ENCODE results near the gene LUZP4.
"Not testable (repeated sequence)": the region's sequence is repeated elsewhere in the genome, so short reads cannot be mapped to it uniquely, and the experiment has no call there.

Gene LUZP4

DNA sequence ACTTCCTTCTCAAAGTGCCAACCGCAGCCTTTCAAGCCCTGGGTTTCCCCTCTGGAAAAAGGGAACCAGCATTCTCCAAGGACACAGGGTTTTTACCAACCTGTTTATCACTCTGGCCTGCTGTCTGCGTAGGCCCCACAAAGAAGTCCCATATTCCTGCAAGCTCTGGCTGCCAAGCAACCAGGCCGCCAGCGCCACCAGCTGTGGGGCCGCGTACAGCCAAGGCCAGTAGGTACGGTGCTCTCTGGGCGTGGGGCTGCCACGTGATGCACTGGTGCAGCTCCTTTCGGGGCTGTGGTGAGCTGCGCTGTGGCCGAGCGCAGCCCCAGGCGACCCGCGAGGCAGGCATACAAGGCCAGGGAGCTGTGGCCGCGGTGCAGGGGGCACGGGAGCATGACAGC is 22.1 kb downstream of the LUZP4 start:
- no peaks in the 10 kb centered on the region for H3K36me3 ChIP-seq (ENCODE audit: control insufficient read depth in 4 of 4, insufficient read depth in 4 of 4, low read length in 3 of 4)
- H3K9me3 ChIP-seq (ENCODE audit: control extremely low read depth in 1 of 5, control insufficient read depth in 4 of 5, insufficient read depth in 2 of 5, low read depth in 1 of 5, low read length in 4 of 5) = no peaks in the 10 kb centered on the region
- peaks cover 0 to 7% (median 0%) of the 10 kb centered on the region in 5 experiments for H3K27me3 ChIP-seq (replicated peaks in 2 of 5; ENCODE audit: control insufficient read depth in 4 of 5, insufficient read depth in 5 of 5, low read length in 4 of 5)
- peak overlapping the region in 1 of 7 experiments; percentile 10 for H3K4me3 ChIP-seq (ENCODE audit: control insufficient read depth in 1 of 7, extremely low read depth in 1 of 7, insufficient read depth in 4 of 7, low read depth in 2 of 7, low read length in 6 of 7)
- ChIA-PET CTCF (interaction anchor here (1.0 to 1.1 kb wide), 2 partner anchors 332 to 341 kb away, joined by 3 read pairs; no protein-coding TSS in a partner anchor), POLR2A (no interaction called here)
- H3K27ac ChIP-seq (ENCODE audit: insufficient read depth in 1 of 2, low read depth in 1 of 2, low read length in 2 of 2, poor library complexity in 1 of 2, severe bottlenecking in 2 of 2) = no peak overlapping the region
- H3K4me1 ChIP-seq (ENCODE audit: control extremely low read depth in 1 of 4, control insufficient read depth in 4 of 4, insufficient read depth in 4 of 4, low read length in 3 of 4) = peaks cover 0 to 6% (median 2%) of the 10 kb centered on the region in 4 experiments
- peak; percentile 21 to 88 (median 73) for DNase-seq
- WGBS (ENCODE audit: insufficient coverage) = 23% methylated on average over 19 of the region's 19 CpGs

DNA sequence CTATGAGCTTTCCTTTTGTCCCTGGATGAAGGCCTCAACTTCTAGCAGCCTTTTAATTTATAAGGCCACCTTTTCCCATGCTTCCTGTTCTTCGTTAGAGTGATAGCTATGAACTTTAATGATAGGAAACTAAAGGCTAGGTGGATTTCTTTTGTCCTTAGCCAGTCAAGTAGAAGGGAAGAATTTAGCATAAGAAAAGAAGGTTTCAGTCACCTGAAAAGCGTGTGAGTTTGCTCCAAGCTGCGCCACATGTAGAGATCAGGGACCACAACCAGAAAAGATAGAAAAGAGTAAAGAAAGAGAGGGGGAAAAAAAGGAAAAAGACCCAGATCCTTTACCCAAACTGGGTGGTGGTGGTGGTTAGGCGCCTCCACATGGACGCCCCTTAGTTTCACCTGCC is 28.6 kb downstream of the LUZP4 start:
- Histone ChIP-seq H3K4me3 (ENCODE audit: control insufficient read depth in 1 of 7, extremely low read depth in 1 of 7, insufficient read depth in 4 of 7, low read depth in 2 of 7, low read length in 6 of 7) (no peak overlapping the region), H3K27me3 (replicated peaks in 2 of 5; ENCODE audit: control insufficient read depth in 4 of 5, insufficient read depth in 5 of 5, low read length in 4 of 5) (peaks cover 0 to 15% (median 0%) of the 10 kb centered on the region in 5 experiments), H3K9me3 (ENCODE audit: control extremely low read depth in 1 of 5, control insufficient read depth in 4 of 5, insufficient read depth in 2 of 5, low read depth in 1 of 5, low read length in 4 of 5) (no peaks in the 10 kb centered on the region), H3K4me1 (ENCODE audit: control extremely low read depth in 1 of 4, control insufficient read depth in 4 of 4, insufficient read depth in 4 of 4, low read length in 3 of 4) (no peaks in the 10 kb centered on the region), H3K36me3 (ENCODE audit: control insufficient read depth in 4 of 4, insufficient read depth in 4 of 4, low read length in 3 of 4) (no peaks in the 10 kb centered on the region), H3K27ac (ENCODE audit: insufficient read depth in 1 of 2, low read depth in 1 of 2, low read length in 2 of 2, poor library complexity in 1 of 2, severe bottlenecking in 2 of 2) (no peak overlapping the region)
- CTCF ChIA-PET = no interaction called here
- DNase-seq = no peak
- 40% methylated on average over 1 of the region's 5 CpGs for whole genome bisulfite sequencing (ENCODE audit: insufficient coverage)
- POLR2A ChIA-PET = no interaction called here

- peak in 2 of 3 donors; percentile 63 to 91 for DNase-seq
- no peak overlapping the region for H3K4me3 ChIP-seq (ENCODE audit: control insufficient read depth in 1 of 7, extremely low read depth in 1 of 7, insufficient read depth in 4 of 7, low read depth in 2 of 7, low read length in 6 of 7)
- ChIA-PET POLR2A (no interaction called here), CTCF (interaction anchor here (1.5 kb wide), 1 partner anchor 321 kb away, joined by 4 read pairs; no protein-coding TSS in a partner anchor)
- H3K27me3 ChIP-seq (replicated peaks in 2 of 5; ENCODE audit: control insufficient read depth in 4 of 5, insufficient read depth in 5 of 5, low read length in 4 of 5) = peaks cover 0 to 10% (median 0%) of the 10 kb centered on the region in 5 experiments
- H3K36me3 ChIP-seq (ENCODE audit: control insufficient read depth in 4 of 4, insufficient read depth in 4 of 4, low read length in 3 of 4) = no peaks in the 10 kb centered on the region
- no peak overlapping the region for H3K27ac ChIP-seq (ENCODE audit: insufficient read depth in 1 of 2, low read depth in 1 of 2, low read length in 2 of 2, poor library complexity in 1 of 2, severe bottlenecking in 2 of 2)
- no peaks in the 10 kb centered on the region for H3K9me3 ChIP-seq (ENCODE audit: control extremely low read depth in 1 of 5, control insufficient read depth in 4 of 5, insufficient read depth in 2 of 5, low read depth in 1 of 5, low read length in 4 of 5)
- H3K4me1 ChIP-seq (ENCODE audit: control extremely low read depth in 1 of 4, control insufficient read depth in 4 of 4, insufficient read depth in 4 of 4, low read length in 3 of 4) = no peaks in the 10 kb centered on the region
Measured at GRCh38 chrX:115322375-115322774, 32.9 kb downstream of the LUZP4 start.

GRCh38 chrX:115324194-115324593 is 34.7 kb downstream of the LUZP4 start:
- ChIA-PET CTCF (no interaction called here), POLR2A (no interaction called here)
- peaks cover 0 to 5% (median under 1%) of the 10 kb centered on the region in 4 experiments for H3K4me1 ChIP-seq (ENCODE audit: control extremely low read depth in 1 of 4, control insufficient read depth in 4 of 4, insufficient read depth in 4 of 4, low read length in 3 of 4)
- DNase-seq = no peak
- 67% methylated on average over 2 of the region's 3 CpGs for WGBS (ENCODE audit: insufficient coverage)
- no peak overlapping the region for H3K27ac ChIP-seq (ENCODE audit: insufficient read depth in 1 of 2, low read depth in 1 of 2, low read length in 2 of 2, poor library complexity in 1 of 2, severe bottlenecking in 2 of 2)
- H3K4me3 ChIP-seq (ENCODE audit: control insufficient read depth in 1 of 7, extremely low read depth in 1 of 7, insufficient read depth in 4 of 7, low read depth in 2 of 7, low read length in 6 of 7) = no peak overlapping the region
- no peaks in the 10 kb centered on the region for H3K27me3 ChIP-seq (replicated peaks in 2 of 5; ENCODE audit: control insufficient read depth in 4 of 5, insufficient read depth in 5 of 5, low read length in 4 of 5)
- H3K9me3 ChIP-seq (ENCODE audit: control extremely low read depth in 1 of 5, control insufficient read depth in 4 of 5, insufficient read depth in 2 of 5, low read depth in 1 of 5, low read length in 4 of 5) = no peaks in the 10 kb centered on the region
- no peaks in the 10 kb centered on the region for H3K36me3 ChIP-seq (ENCODE audit: control insufficient read depth in 4 of 4, insufficient read depth in 4 of 4, low read length in 3 of 4)

GRCh38 chrX:115329282-115329681 is 39.8 kb downstream of the LUZP4 start:
- CTCF ChIA-PET = interaction anchor here (0.9 to 5.4 kb wide), 4 partner anchors 49 to 313 kb away, joined by 3 to 24 read pairs (median 4); no protein-coding TSS in a partner anchor
- 64% methylated on average over 4 of the region's 4 CpGs for WGBS (ENCODE audit: insufficient coverage)
- not testable (repeated sequence) for DNase-seq

DNA sequence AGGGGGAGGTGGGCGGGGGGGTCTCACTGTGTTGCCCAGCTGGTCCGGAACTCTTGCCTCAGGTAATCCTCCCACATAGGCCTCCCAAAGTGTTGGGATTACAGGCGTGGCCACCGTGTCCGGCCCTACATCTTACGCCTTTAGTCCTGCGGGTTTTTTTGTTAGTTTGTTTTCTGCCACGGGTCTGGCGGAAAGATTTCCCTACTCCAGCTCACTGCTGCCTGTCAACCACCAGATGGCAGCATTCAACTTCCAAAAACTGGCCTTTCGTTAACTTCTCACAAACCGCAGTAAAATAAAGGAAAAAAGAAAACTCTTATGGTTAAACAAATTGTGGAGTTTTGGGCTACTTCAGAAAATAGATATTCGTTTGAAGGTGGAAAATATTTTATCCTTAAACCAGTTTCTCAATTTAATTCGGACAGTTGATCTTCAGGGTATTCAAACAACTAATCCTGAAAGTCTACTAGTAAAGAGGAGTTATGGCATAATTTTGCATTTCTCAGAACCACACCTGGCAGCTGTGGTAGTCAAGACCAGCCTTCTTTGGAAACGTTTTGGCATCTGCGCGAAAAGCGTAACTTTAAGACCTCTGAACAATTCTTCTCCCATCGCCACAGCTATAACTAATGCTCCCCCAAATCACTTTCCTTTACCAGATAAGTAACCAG is 41.1 kb downstream of the LUZP4 start:
- H3K9me3 ChIP-seq (ENCODE audit: control extremely low read depth in 1 of 5, control insufficient read depth in 4 of 5, insufficient read depth in 2 of 5, low read depth in 1 of 5, low read length in 4 of 5) = no peaks in the 10 kb centered on the region
- WGBS (ENCODE audit: insufficient coverage) = 27% methylated on average over 12 of the region's 18 CpGs
- CTCF ChIA-PET = interaction anchor here (1.0 to 5.4 kb wide), 10 partner anchors 10 to 360 kb away, joined by 3 to 24 read pairs (median 3); no protein-coding TSS in a partner anchor

More at GRCh38 chrX:115329282-115329681, 39.8 kb downstream of the LUZP4 start:
- H3K36me3 ChIP-seq (ENCODE audit: control insufficient read depth in 4 of 4, insufficient read depth in 4 of 4, low read length in 3 of 4); H3K9me3 ChIP-seq (ENCODE audit: control extremely low read depth in 1 of 5, control insufficient read depth in 4 of 5, insufficient read depth in 2 of 5, low read depth in 1 of 5, low read length in 4 of 5); H3K4me3 ChIP-seq (ENCODE audit: control insufficient read depth in 1 of 7, extremely low read depth in 1 of 7, insufficient read depth in 4 of 7, low read depth in 2 of 7, low read length in 6 of 7); H3K27ac ChIP-seq (ENCODE audit: insufficient read depth in 1 of 2, low read depth in 1 of 2, low read length in 2 of 2, poor library complexity in 1 of 2, severe bottlenecking in 2 of 2); H3K4me1 ChIP-seq (ENCODE audit: control extremely low read depth in 1 of 4, control insufficient read depth in 4 of 4, insufficient read depth in 4 of 4, low read length in 3 of 4); H3K27me3 ChIP-seq (replicated peaks in 2 of 5; ENCODE audit: control insufficient read depth in 4 of 5, insufficient read depth in 5 of 5, low read length in 4 of 5): not testable (repeated sequence)
- POLR2A ChIA-PET = interaction anchor here (0.7 kb wide), 1 partner anchor 240 kb away, joined by 3 read pairs; no protein-coding TSS in a partner anchor

DNA sequence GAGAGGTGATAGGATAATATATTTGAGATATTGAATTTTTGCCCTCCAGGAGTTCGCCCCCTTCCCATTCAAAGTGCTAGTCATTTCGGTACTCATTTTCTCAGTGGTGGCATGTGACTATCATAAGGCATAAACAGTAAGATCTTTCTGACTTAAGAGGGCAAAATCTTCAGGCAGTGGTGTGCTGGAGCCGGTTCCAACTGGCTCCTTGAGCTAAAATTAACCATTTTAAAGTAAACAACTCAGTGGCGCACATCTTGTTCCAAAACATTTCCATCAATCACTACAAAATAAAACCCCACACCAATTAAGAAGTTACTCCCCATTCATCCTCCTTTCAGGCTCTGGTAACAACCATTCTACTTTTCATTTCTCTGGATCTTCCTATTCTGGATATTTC is 43.3 kb downstream of the LUZP4 start:
- Histone ChIP-seq H3K27ac (ENCODE audit: insufficient read depth in 1 of 2, low read depth in 1 of 2, low read length in 2 of 2, poor library complexity in 1 of 2, severe bottlenecking in 2 of 2) (no peak overlapping the region), H3K36me3 (ENCODE audit: control insufficient read depth in 4 of 4, insufficient read depth in 4 of 4, low read length in 3 of 4) (no peaks in the 10 kb centered on the region), H3K9me3 (ENCODE audit: control extremely low read depth in 1 of 5, control insufficient read depth in 4 of 5, insufficient read depth in 2 of 5, low read depth in 1 of 5, low read length in 4 of 5) (no peaks in the 10 kb centered on the region), H3K4me3 (ENCODE audit: control insufficient read depth in 1 of 7, extremely low read depth in 1 of 7, insufficient read depth in 4 of 7, low read depth in 2 of 7, low read length in 6 of 7) (no peak overlapping the region), H3K27me3 (replicated peaks in 2 of 5; ENCODE audit: control insufficient read depth in 4 of 5, insufficient read depth in 5 of 5, low read length in 4 of 5) (no peaks in the 10 kb centered on the region), H3K4me1 (ENCODE audit: control extremely low read depth in 1 of 4, control insufficient read depth in 4 of 4, insufficient read depth in 4 of 4, low read length in 3 of 4) (peaks cover 0 to 5% (median under 1%) of the 10 kb centered on the region in 4 experiments)
- 80% methylated on average over 2 of the region's 4 CpGs for WGBS (ENCODE audit: insufficient coverage)
- no peak for DNase-seq
- POLR2A ChIA-PET = no interaction called here
- CTCF ChIA-PET = interaction anchor here (0.9 to 5.4 kb wide), 4 partner anchors 47 to 317 kb away, joined by 3 to 24 read pairs (median 4); no protein-coding TSS in a partner anchor

More for the DNA sequence above, 41.1 kb downstream of the LUZP4 start:
- H3K4me1 ChIP-seq (ENCODE audit: control extremely low read depth in 1 of 4, control insufficient read depth in 4 of 4, insufficient read depth in 4 of 4, low read length in 3 of 4) = peaks cover 0 to 5% (median under 1%) of the 10 kb centered on the region in 4 experiments
- H3K27me3 ChIP-seq (replicated peaks in 2 of 5; ENCODE audit: control insufficient read depth in 4 of 5, insufficient read depth in 5 of 5, low read length in 4 of 5) = no peaks in the 10 kb centered on the region
- no peaks in the 10 kb centered on the region for H3K36me3 ChIP-seq (ENCODE audit: control insufficient read depth in 4 of 4, insufficient read depth in 4 of 4, low read length in 3 of 4)
- POLR2A ChIA-PET = no interaction called here
- H3K27ac ChIP-seq (ENCODE audit: insufficient read depth in 1 of 2, low read depth in 1 of 2, low read length in 2 of 2, poor library complexity in 1 of 2, severe bottlenecking in 2 of 2) = no peak overlapping the region
- peak overlapping the region in 1 of 7 experiments; percentile 48 for H3K4me3 ChIP-seq (ENCODE audit: control insufficient read depth in 1 of 7, extremely low read depth in 1 of 7, insufficient read depth in 4 of 7, low read depth in 2 of 7, low read length in 6 of 7)
- DNase-seq = peak; percentile 54 to 76 (median 75)
